H1 (cell line): Measurements from ENCODE around the gene ABCD1. TPM values are rescaled to one million over a fixed set of nuclear protein-coding genes. Genes with fewer than 3 reads are reported as not detected.

Experiments used
- CTCF ChIA-PET: fragments of 300-600 bp; sonication (Branson Sonifier 250); formaldehyde crosslinking; loops from one replicate; lab custom pipeline; 2021; ENCODE audit not compliant: partially characterized antibody; lab: Charles Lee
- POLR2A ChIA-PET: fragments of 300-600 bp; sonication (Branson Sonifier 250); formaldehyde crosslinking; loops from one replicate; lab custom pipeline; 2021; ENCODE audit warnings: inconsistent platforms; ENCODE audit not compliant: partially characterized antibody; lab: Charles Lee
- DNase-seq, 2 experiments: peaks; one replicate each; pipeline versions ENCODE4 v3.0.0 to v3.0.0-alpha.2; 2010 to 2022; ENCODE audit warnings: low spot score in 2 of 2, low read depth in 1 of 2, mixed read lengths in 1 of 2
- FAIRE-seq: peaks from 2 replicates; lab custom pipeline; 2011; peaks lifted over from hg19 to GRCh38; lab: Jason Lieb, UNC
- H2AFZ ChIP-seq: 2 replicates; pipeline ENCODE4 v1.8.1; 2012; ENCODE audit warnings: low read length, inconsistent platforms
- H2AK5ac ChIP-seq: 2 replicates; pipeline ENCODE4 v1.6.1; 2013; ENCODE audit warnings: low read depth, low read length
- H2BK120ac ChIP-seq: replicated peaks from 2 replicates; pipeline ENCODE3; 2013; ENCODE audit warnings: low read depth, low read length, inconsistent platforms
- H2BK12ac ChIP-seq: 2 replicates; pipeline ENCODE4 v1.6.1; 2013; ENCODE audit warnings: low read depth, low read length
- H2BK15ac ChIP-seq: 2 replicates; pipeline ENCODE4 v1.6.1; 2013; ENCODE audit warnings: low read length
- H2BK20ac ChIP-seq: 2 replicates; pipeline ENCODE4 v1.6.1; 2013; ENCODE audit warnings: low read length
- H2BK5ac ChIP-seq: 2 replicates; pipeline ENCODE4 v1.6.1; 2013; ENCODE audit warnings: low read depth, low read length
- H3K14ac ChIP-seq: 2 replicates; pipeline ENCODE4 v1.6.1; 2013; ENCODE audit warnings: inconsistent platforms; ENCODE audit not compliant: insufficient read length
- H3K18ac ChIP-seq: 2 replicates; pipeline ENCODE4 v1.6.1; 2013; ENCODE audit warnings: low read length; ENCODE audit errors: extremely low read depth
- H3K23ac ChIP-seq: 2 replicates; pipeline ENCODE4 v1.6.1; 2013; ENCODE audit warnings: inconsistent platforms; ENCODE audit not compliant: insufficient read length
- H3K23me2 ChIP-seq: 2 replicates; pipeline ENCODE4 v1.6.1; 2013; ENCODE audit warnings: low read depth, low read length
- H3K27ac ChIP-seq: 2 replicates; pipeline ENCODE4 v1.6.1; 2011; ENCODE audit warnings: low read depth, low read length, inconsistent platforms
- H3K27me3 ChIP-seq, 4 experiments: replicated peaks in 1 of 4; 1 replicate in 1 of 4; 2 replicates in 3 of 4; pipeline versions ENCODE4 v1.6.1 to v1.8.1; 2011 to 2013; ENCODE audit warnings: low read length in 3 of 4, mild to moderate bottlenecking in 3 of 4, inconsistent platforms in 2 of 4, mixed read lengths in 2 of 4, moderate library complexity in 1 of 4; ENCODE audit not compliant: control insufficient read depth in 3 of 4, insufficient read depth in 3 of 4; ENCODE audit errors: extremely low read depth in 1 of 4
- H3K36me3 ChIP-seq, 4 experiments: 2 replicates each; pipeline versions ENCODE4 v1.6.1 to v1.8.1; 2011 to 2013; ENCODE audit warnings: mild to moderate bottlenecking in 4 of 4, low read length in 3 of 4, moderate library complexity in 2 of 4, control low read depth in 1 of 4, inconsistent platforms in 1 of 4; ENCODE audit not compliant: insufficient read depth in 4 of 4, control insufficient read depth in 2 of 4
- H3K4ac ChIP-seq: replicated peaks from 2 replicates; pipeline ENCODE3; 2013; ENCODE audit warnings: low read length, low read depth, mixed read lengths, inconsistent platforms; ENCODE audit not compliant: insufficient read length
- H3K4me1 ChIP-seq, 4 experiments: replicated peaks in 1 of 4; 1 replicate in 1 of 4; 2 replicates in 3 of 4; pipeline versions ENCODE4 v1.6.1 to v1.8.1; 2011 to 2013; ENCODE audit warnings: low read length in 3 of 4, inconsistent platforms in 2 of 4, mixed read lengths in 1 of 4; ENCODE audit not compliant: insufficient read depth in 4 of 4, control insufficient read depth in 3 of 4
- H3K4me2 ChIP-seq, 2 experiments: 2 replicates each; pipeline versions ENCODE4 v1.6.1 to v1.8.1; 2011 to 2013; ENCODE audit warnings: low read depth in 2 of 2, low read length in 2 of 2, control low read depth in 1 of 2, inconsistent platforms in 1 of 2, mild to moderate bottlenecking in 1 of 2; ENCODE audit not compliant: insufficient read depth in 1 of 2
- H3K4me3 ChIP-seq, 4 experiments: fragments of 200-600, 300-600 bp in 1 of 4; sonication (generic), shearing (Covaris generic), sonication (Bioruptor Twin) in 1 of 4; 2 replicates each; pipeline versions ENCODE4 v1.5.1 to v1.8.1; 2011 to 2016; ENCODE audit warnings: low read length in 4 of 4, low read depth in 3 of 4, control low read depth in 2 of 4, inconsistent platforms in 2 of 4, mild to moderate bottlenecking in 2 of 4, mixed read lengths in 1 of 4, moderate library complexity in 1 of 4; ENCODE audit not compliant: insufficient read depth in 2 of 4; ENCODE audit errors: extremely low read depth in 1 of 4
- H3K56ac ChIP-seq: replicated peaks from 2 replicates; pipeline ENCODE3; 2013; ENCODE audit warnings: low read depth, mild to moderate bottlenecking, mixed read lengths, low read length, inconsistent platforms; ENCODE audit not compliant: insufficient read length
- H3K79me1 ChIP-seq: 2 replicates; pipeline ENCODE4 v1.6.1; 2013; ENCODE audit warnings: low read depth, low read length, control low read depth
- H3K79me2 ChIP-seq, 2 experiments: 2 replicates each; pipeline versions ENCODE4 v1.6.1 to v1.8.1; 2012 to 2013; ENCODE audit warnings: low read length in 2 of 2, mild to moderate bottlenecking in 2 of 2, inconsistent platforms in 1 of 2; ENCODE audit not compliant: insufficient read depth in 2 of 2, control insufficient read depth in 1 of 2
- H3K9ac ChIP-seq, 4 experiments: replicated peaks in 1 of 4; 1 replicate in 1 of 4; 2 replicates in 3 of 4; pipeline versions ENCODE4 v1.6.1 to v1.8.1; 2011 to 2013; ENCODE audit warnings: low read depth in 3 of 4, low read length in 3 of 4, control low read depth in 2 of 4, mild to moderate bottlenecking in 2 of 4, moderate library complexity in 2 of 4, inconsistent platforms in 1 of 4; ENCODE audit errors: extremely low read depth in 1 of 4
- H3K9me3 ChIP-seq, 2 experiments: 2 replicates each; pipeline versions ENCODE4 v1.6.1 to v1.8.1; 2012 to 2013; ENCODE audit warnings: mild to moderate bottlenecking in 2 of 2, moderate library complexity in 2 of 2, control low read depth in 1 of 2, inconsistent platforms in 1 of 2, low read depth in 1 of 2, low read length in 1 of 2, mixed read lengths in 1 of 2; ENCODE audit not compliant: insufficient read depth in 2 of 2
- H4K20me1 ChIP-seq, 2 experiments: replicated peaks in 1 of 2; 2 replicates each; pipeline versions ENCODE3 to v1.8.1; 2011 to 2013; ENCODE audit warnings: inconsistent platforms in 2 of 2, low read length in 2 of 2, mild to moderate bottlenecking in 1 of 2; ENCODE audit not compliant: insufficient read depth in 2 of 2, control insufficient read depth in 1 of 2
- H4K5ac ChIP-seq: 2 replicates; pipeline ENCODE4 v1.6.1; 2013; ENCODE audit warnings: low read length, low read depth, mixed read lengths, inconsistent platforms; ENCODE audit not compliant: insufficient read length
- H4K8ac ChIP-seq: 2 replicates; pipeline ENCODE4 v1.8.0; 2013; ENCODE audit warnings: mild to moderate bottlenecking, moderate library complexity, low read length, inconsistent platforms; ENCODE audit not compliant: insufficient read depth; ENCODE audit errors: extremely low read depth
- H4K91ac ChIP-seq: replicated peaks from 2 replicates; pipeline ENCODE3; 2013; ENCODE audit warnings: low read length, mixed read lengths, inconsistent platforms; ENCODE audit not compliant: insufficient read length
- ASH2L ChIP-seq: fragments of 200-600, 300-600 bp; sonication (generic); IDR thresholded peaks from one replicate; pipeline ENCODE4 v1.7.1; 2017; ENCODE audit warnings: low read length
- BCL11A ChIP-seq, 2 experiments: IDR thresholded peaks; one replicate each; pipeline ENCODE4 v1.6.1; 2011; ENCODE audit warnings: low read depth in 2 of 2, low read length in 2 of 2, mild to moderate bottlenecking in 2 of 2
- RFX5 ChIP-seq: IDR thresholded peaks from 2 replicates; pipeline ENCODE4 v1.6.1; 2011; ENCODE audit warnings: low read depth, low read length, improper control_type of control experiment, borderline replicate concordance
- TAF7 ChIP-seq: optimal IDR thresholded peaks from 2 replicates; pipeline ENCODE3; 2011; ENCODE audit warnings: low read depth, mild to moderate bottlenecking, inconsistent platforms, low read length, moderate library complexity, borderline replicate concordance
- WGBS, 2 experiments: shearing (Covaris generic) in 1 of 2; methylation state at CpG; one replicate each; pipeline versions ENCODE4 v1.1.6 to v1.1.7; 2013 to 2015; ENCODE audit warnings: low lambda C conversion rate in 2 of 2, mixed read lengths in 2 of 2, inconsistent platforms in 1 of 2, low coverage in 1 of 2, missing lambda C conversion rate in 1 of 2; ENCODE audit not compliant: insufficient replicate concordance in 2 of 2, insufficient coverage in 1 of 2, insufficient read length in 1 of 2; ENCODE audit errors: extremely low coverage in 1 of 2, missing lambda C conversion rate in 1 of 2; 5-methylcytosine and 5-hydroxymethylcytosine counted together
- polyA plus RNA-seq, 7 experiments: library from polyadenylated mRNA; depleted of rRNA in 3 of 7; stranded (reverse) in 5 of 7; unstranded in 2 of 7; fragments of >200 nt in 5 of 7; fragments of 200-250 nt in 2 of 7; gene quantifications; 1 replicate in 5 of 7; 2 replicates in 1 of 7; 4 replicates in 1 of 7; pipeline versions ENCODE4 v1.2.1 to v1.2.3, GENCODE V29; 2011 to 2013; ENCODE audit warnings: missing spikeins in 2 of 7, mixed read lengths in 2 of 7
- total RNA-seq: library from RNA; stranded (reverse); fragmentation: NEBNext Ultra II Directional; extraction: Animal tissue kit (Norgen Biotek cat#: 25700); gene quantifications from 2 replicates; pipeline ENCODE4 v1.2.1, GENCODE V29; 2021

ABCD1 gene
- total and polyA plus RNA-seq, 2 of the 8 experiments (the other 6 are each of a cell fraction or from before 2014, with no cell fraction given) = 3.1 to 6.6 TPM

- no peak overlapping the region for H3K14ac ChIP-seq
- H3K56ac ChIP-seq = no peak overlapping the region
- ChIA-PET CTCF (interaction anchor here (0.6 to 2.8 kb wide), 13 partner anchors 8 to 158 kb away, joined by 3 to 14 read pairs (median 4); partner anchors contain the start of genes IDH3G, PNCK and SSR4), POLR2A (interaction anchor here (0.8 to 1.7 kb wide), 5 partner anchors 10 to 190 kb away, joined by 3 to 10 read pairs (median 3); partner anchors contain the start of genes HCFC1, IDH3G and SSR4)
- H2BK120ac ChIP-seq = no peak overlapping the region
- H2BK15ac ChIP-seq = no peak overlapping the region
- H4K91ac ChIP-seq = no peak overlapping the region
- DNase-seq (no peak), FAIRE-seq (no peak)
- no peak overlapping the region for H4K5ac ChIP-seq
- no peaks in the 10 kb centered on the region for H4K20me1 ChIP-seq
- H3K27ac ChIP-seq = no peak overlapping the region
- H3K4ac ChIP-seq = no peak overlapping the region
- no peak overlapping the region for H2BK5ac ChIP-seq
- H3K79me2 ChIP-seq = no peaks in the 10 kb centered on the region
- 91% methylated on average over 10 of the region's 24 CpGs; no CpG with 5 or more reads in 1 of the 2 experiments for WGBS, 2 experiments
- no peak overlapping the region for H3K4me2 ChIP-seq
- no peaks in the 10 kb centered on the region for H3K9me3 ChIP-seq
- H3K4me1 ChIP-seq = no peaks in the 10 kb centered on the region
- H2BK20ac ChIP-seq = no peak overlapping the region
- H3K23me2 ChIP-seq = no peaks in the 10 kb centered on the region
- H2AK5ac ChIP-seq = no peak overlapping the region
- H2AFZ ChIP-seq = no peak overlapping the region
- H3K79me1 ChIP-seq = no peaks in the 10 kb centered on the region
- no peak overlapping the region for H4K8ac ChIP-seq
- no peak overlapping the region for H3K23ac ChIP-seq
- H3K18ac ChIP-seq = no peak overlapping the region
- no peaks in the 10 kb centered on the region; a peak in 2 of 8 replicates for H3K36me3 ChIP-seq
- no peak overlapping the region for H3K9ac ChIP-seq
- no peak overlapping the region for H2BK12ac ChIP-seq
- no peaks in the 10 kb centered on the region for H3K27me3 ChIP-seq
- no peak overlapping the region for H3K4me3 ChIP-seq
- no peak for TF ChIP-seq BCL11A (IDR thresholded peaks at IDR 0.05; ENCODE audit: low read depth in 2 of 2, low read length in 2 of 2)
- TF ChIP-seq RFX5 = no peak
- TF ChIP-seq TAF7 = no peak
- no peak for TF ChIP-seq ASH2L
Observed at GRCh38 chrX:153781428-153782047, 56.9 kb downstream of the ABCD1 start.
